WTC11 (cell line): ENCODE measurements around the gene KCNH3. TPM values are rescaled to one million over a fixed set of nuclear protein-coding genes. Genes with fewer than 3 reads are reported as not detected.

Experiments used
- ATAC-seq: fragments of 200-7000 bp; cut with Tn5 transposase; 2 replicates; pipeline ENCODE4 v1.10.0; 2021; ENCODE audit warnings: mild to moderate bottlenecking, moderate library complexity
- CTCF ChIA-PET: fragments of 300-600 bp; sonication (Branson Sonifier 250); formaldehyde crosslinking; loops from one replicate; lab custom pipeline; 2021; ENCODE audit warnings: antibody characterized with exemption; lab: Charles Lee
- POLR2A ChIA-PET: fragments of 350-600 bp; sonication (Branson Sonifier 250); formaldehyde crosslinking; loops from one replicate; lab custom pipeline; 2021; ENCODE audit warnings: antibody characterized with exemption; lab: Charles Lee
- DNase-seq: peaks from one replicate; pipeline ENCODE4 v3.0.0; 2021; ENCODE audit warnings: low spot score
- H3K27ac Mint-ChIP-seq: 2 replicates; pipeline ENCODE4 v1.8.0; 2021; ENCODE audit warnings: mixed read lengths
- H3K27me3 Mint-ChIP-seq: 2 replicates; pipeline ENCODE4 v1.8.0; 2021; ENCODE audit warnings: low read depth, mild to moderate bottlenecking, moderate library complexity, mixed read lengths
- H3K36me3 Mint-ChIP-seq: 2 replicates; pipeline ENCODE4 v1.8.0; 2021; ENCODE audit warnings: mixed read lengths
- H3K4me1 Mint-ChIP-seq: 2 replicates; pipeline ENCODE4 v1.8.0; 2022; ENCODE audit warnings: mixed read lengths
- H3K4me3 Mint-ChIP-seq: 2 replicates; pipeline ENCODE4 v1.8.0; 2021; ENCODE audit warnings: mild to moderate bottlenecking, moderate library complexity, mixed read lengths
- H3K9me3 Mint-ChIP-seq: 2 replicates; pipeline ENCODE4 v1.8.0; 2021; ENCODE audit warnings: mixed read lengths
- ATF2 ChIP-seq: sonication (generic); formaldehyde crosslinking; IDR thresholded peaks from 2 replicates; pipeline ENCODE4 v1.8.1; 2022; ENCODE audit warnings: low read depth, missing genetic modification reagents, borderline replicate concordance
- ELF4 ChIP-seq: sonication (generic); formaldehyde crosslinking; IDR thresholded peaks from 2 replicates; pipeline ENCODE4 v1.8.1; 2022; ENCODE audit warnings: low read depth, mild to moderate bottlenecking, moderate library complexity, missing genetic modification reagents
- FOXJ3 ChIP-seq: sonication (generic); formaldehyde crosslinking; IDR thresholded peaks from 2 replicates; pipeline ENCODE4 v1.9.0; 2021; ENCODE audit warnings: missing genetic modification reagents, mild to moderate bottlenecking, borderline replicate concordance
- FOXP1 ChIP-seq: sonication (generic); formaldehyde crosslinking; IDR thresholded peaks from 2 replicates; pipeline ENCODE4 v1.8.0; 2022; ENCODE audit warnings: missing genetic modification reagents, mild to moderate bottlenecking, moderate library complexity, borderline replicate concordance
- HMGXB4 ChIP-seq: sonication (generic); formaldehyde crosslinking; IDR thresholded peaks from 2 replicates; pipeline ENCODE4 v1.8.1; 2023; ENCODE audit warnings: mild to moderate bottlenecking, moderate library complexity, missing genetic modification reagents
- IRF1 ChIP-seq: sonication (generic); formaldehyde crosslinking; IDR thresholded peaks from 2 replicates; pipeline ENCODE4 v1.8.0; 2023; ENCODE audit warnings: missing genetic modification reagents
- IRF2 ChIP-seq: sonication (generic); formaldehyde crosslinking; IDR thresholded peaks from 2 replicates; pipeline ENCODE4 v1.8.0; 2022; ENCODE audit warnings: low read depth, missing genetic modification reagents, borderline replicate concordance
- MXD4 ChIP-seq: fragments of 250-450 bp; sonication (Bioruptor Pico); IDR thresholded peaks from 2 replicates; pipeline ENCODE4 v1.8.0; 2021; ENCODE audit warnings: mild to moderate bottlenecking, moderate library complexity, borderline replicate concordance
- MYBL2 ChIP-seq: sonication (generic); formaldehyde crosslinking; IDR thresholded peaks from 2 replicates; pipeline ENCODE4 v1.8.1; 2023; ENCODE audit warnings: mild to moderate bottlenecking, moderate library complexity, missing genetic modification reagents
- NR1H2 ChIP-seq: sonication (generic); formaldehyde crosslinking; IDR thresholded peaks from 2 replicates; pipeline ENCODE4 v1.9.0; 2021; ENCODE audit warnings: mild to moderate bottlenecking, moderate library complexity, missing genetic modification reagents
- NR2C2 ChIP-seq: sonication (generic); formaldehyde crosslinking; IDR thresholded peaks from 2 replicates; pipeline ENCODE4 v1.8.0; 2022; ENCODE audit warnings: mild to moderate bottlenecking, missing genetic modification reagents
- NR3C1 ChIP-seq: sonication (generic); formaldehyde crosslinking; conservative IDR thresholded peaks from 2 replicates; pipeline ENCODE4 v1.8.1; 2023; ENCODE audit warnings: low read depth, mild to moderate bottlenecking, missing genetic modification reagents
- SMAD3 ChIP-seq: sonication (generic); formaldehyde crosslinking; IDR thresholded peaks from 2 replicates; pipeline ENCODE4 v1.8.0; 2022; ENCODE audit warnings: missing genetic modification reagents, mild to moderate bottlenecking, borderline replicate concordance
- SOX15 ChIP-seq: fragments of 250-450 bp; sonication (Bioruptor Pico); IDR thresholded peaks from 2 replicates; pipeline ENCODE4 v1.9.0; 2021; ENCODE audit warnings: mild to moderate bottlenecking
- TCF7 ChIP-seq: sonication (generic); formaldehyde crosslinking; IDR thresholded peaks from 2 replicates; pipeline ENCODE4 v1.8.0; 2022; ENCODE audit warnings: mild to moderate bottlenecking, low read depth, missing genetic modification reagents, moderate library complexity
- ZBTB21 ChIP-seq: sonication (generic); formaldehyde crosslinking; IDR thresholded peaks from 2 replicates; pipeline ENCODE4 v1.8.1; 2023; ENCODE audit warnings: mild to moderate bottlenecking, missing genetic modification reagents, borderline replicate concordance
- ZNF396 ChIP-seq: fragments of 250-450 bp; sonication (Bioruptor Pico); IDR thresholded peaks from 2 replicates; pipeline ENCODE4 v1.8.0; 2021; ENCODE audit warnings: mild to moderate bottlenecking, moderate library complexity, borderline replicate concordance
- ZNF512 ChIP-seq: sonication (generic); formaldehyde crosslinking; IDR thresholded peaks from 2 replicates; pipeline ENCODE4 v1.8.1; 2022; ENCODE audit warnings: missing genetic modification reagents, borderline replicate concordance
- total RNA-seq: library from RNA; stranded (reverse); gene quantifications from 3 replicates; pipeline ENCODE4 v1.2.3, GENCODE V29; 2021
- TF ChIP-seq, protein P1 (sequence below): sonication (generic); formaldehyde crosslinking; IDR thresholded peaks from 2 replicates; pipeline ENCODE4 v1.8.0; 2022; ENCODE audit warnings: missing genetic modification reagents

The KCNH3 gene
- total RNA-seq, 1 experiment from 2014 or later = 0.44 TPM

- Mint-ChIP-seq H3K4me1 (peaks cover 32% of the 10 kb centered on the region), H3K36me3 (no peaks in the 10 kb centered on the region), H3K4me3 (no peak overlapping the region), H3K27ac (no peak overlapping the region), H3K9me3 (no peaks in the 10 kb centered on the region), H3K27me3 (peaks cover 95% of the 10 kb centered on the region)
- DNase-seq (no peak), ATAC-seq (no peak)
- ChIA-PET CTCF (interaction anchor here (0.8 to 4.9 kb wide), 4 partner anchors 10 to 196 kb away, joined by 3 to 34 read pairs (median 11); partner anchors contain the start of gene DNAJC22), POLR2A (no interaction called here)
- TF ChIP-seq ELF4 (CRISPR knock-in tag) = no peak
- TF ChIP-seq ZNF512 = no peak
- no peak for TF ChIP-seq MYBL2 (CRISPR knock-in tag)
- TF ChIP-seq ZBTB21 (CRISPR knock-in tag) = no peak
- TF ChIP-seq HMGXB4 (CRISPR knock-in tag) = no peak
- no peak for TF ChIP-seq TCF7 (CRISPR knock-in tag)
- no peak for TF ChIP-seq NR1H2
- no peak for TF ChIP-seq ZNF396 (CRISPR knock-in tag)
- no peak for TF ChIP-seq IRF1 (CRISPR knock-in tag)
- TF ChIP-seq, protein P1, sequence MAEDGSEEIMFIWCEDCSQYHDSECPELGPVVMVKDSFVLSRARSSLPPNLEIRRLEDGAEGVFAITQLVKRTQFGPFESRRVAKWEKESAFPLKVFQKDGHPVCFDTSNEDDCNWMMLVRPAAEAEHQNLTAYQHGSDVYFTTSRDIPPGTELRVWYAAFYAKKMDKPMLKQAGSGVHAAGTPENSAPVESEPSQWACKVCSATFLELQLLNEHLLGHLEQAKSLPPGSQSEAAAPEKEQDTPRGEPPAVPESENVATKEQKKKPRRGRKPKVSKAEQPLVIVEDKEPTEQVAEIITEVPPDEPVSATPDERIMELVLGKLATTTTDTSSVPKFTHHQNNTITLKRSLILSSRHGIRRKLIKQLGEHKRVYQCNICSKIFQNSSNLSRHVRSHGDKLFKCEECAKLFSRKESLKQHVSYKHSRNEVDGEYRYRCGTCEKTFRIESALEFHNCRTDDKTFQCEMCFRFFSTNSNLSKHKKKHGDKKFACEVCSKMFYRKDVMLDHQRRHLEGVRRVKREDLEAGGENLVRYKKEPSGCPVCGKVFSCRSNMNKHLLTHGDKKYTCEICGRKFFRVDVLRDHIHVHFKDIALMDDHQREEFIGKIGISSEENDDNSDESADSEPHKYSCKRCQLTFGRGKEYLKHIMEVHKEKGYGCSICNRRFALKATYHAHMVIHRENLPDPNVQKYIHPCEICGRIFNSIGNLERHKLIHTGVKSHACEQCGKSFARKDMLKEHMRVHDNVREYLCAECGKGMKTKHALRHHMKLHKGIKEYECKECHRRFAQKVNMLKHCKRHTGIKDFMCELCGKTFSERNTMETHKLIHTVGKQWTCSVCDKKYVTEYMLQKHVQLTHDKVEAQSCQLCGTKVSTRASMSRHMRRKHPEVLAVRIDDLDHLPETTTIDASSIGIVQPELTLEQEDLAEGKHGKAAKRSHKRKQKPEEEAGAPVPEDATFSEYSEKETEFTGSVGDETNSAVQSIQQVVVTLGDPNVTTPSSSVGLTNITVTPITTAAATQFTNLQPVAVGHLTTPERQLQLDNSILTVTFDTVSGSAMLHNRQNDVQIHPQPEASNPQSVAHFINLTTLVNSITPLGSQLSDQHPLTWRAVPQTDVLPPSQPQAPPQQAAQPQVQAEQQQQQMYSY (CRISPR knock-in tag) = no peak
- TF ChIP-seq IRF2 (CRISPR knock-in tag) = no peak
- no peak for TF ChIP-seq FOXP1 (CRISPR knock-in tag)
- no peak for TF ChIP-seq NR2C2 (CRISPR knock-in tag)
- TF ChIP-seq ATF2 (CRISPR knock-in tag) = no peak
- TF ChIP-seq NR3C1 = no peak
- no peak for TF ChIP-seq MXD4 (CRISPR knock-in tag)
- no peak for TF ChIP-seq SMAD3 (CRISPR knock-in tag)
- no peak for TF ChIP-seq SOX15
- TF ChIP-seq FOXJ3 (CRISPR knock-in tag) = no peak
Observed at GRCh38 chr12:49542592-49543160, 3.8 kb downstream of the KCNH3 start.
